Astrocyte of the spinal cord (primary cell): ENCODE measurements around the gene PER1.

Source experiments
- DNase-seq: peaks from one replicate; pipeline ENCODE4 v3.0.0; 2011; ENCODE audit warnings: low read depth, low spot score
- H3K4me3 ChIP-seq: 2 replicates; pipeline ENCODE4 v1.5.1; 2011; ENCODE audit warnings: low read depth, mild to moderate bottlenecking, low read length, moderate library complexity
- CTCF ChIP-seq: IDR thresholded peaks from 2 replicates; pipeline ENCODE4 v1.5.1; 2012; ENCODE audit warnings: low read depth, mild to moderate bottlenecking, low read length, inconsistent platforms
- in situ Hi-C: cut with HindIII; loops from 2 replicates; pipeline ENCODE4 v1.10.0; 2017; ENCODE audit warnings: low sequenced_read_pairs

Gene PER1

DNA sequence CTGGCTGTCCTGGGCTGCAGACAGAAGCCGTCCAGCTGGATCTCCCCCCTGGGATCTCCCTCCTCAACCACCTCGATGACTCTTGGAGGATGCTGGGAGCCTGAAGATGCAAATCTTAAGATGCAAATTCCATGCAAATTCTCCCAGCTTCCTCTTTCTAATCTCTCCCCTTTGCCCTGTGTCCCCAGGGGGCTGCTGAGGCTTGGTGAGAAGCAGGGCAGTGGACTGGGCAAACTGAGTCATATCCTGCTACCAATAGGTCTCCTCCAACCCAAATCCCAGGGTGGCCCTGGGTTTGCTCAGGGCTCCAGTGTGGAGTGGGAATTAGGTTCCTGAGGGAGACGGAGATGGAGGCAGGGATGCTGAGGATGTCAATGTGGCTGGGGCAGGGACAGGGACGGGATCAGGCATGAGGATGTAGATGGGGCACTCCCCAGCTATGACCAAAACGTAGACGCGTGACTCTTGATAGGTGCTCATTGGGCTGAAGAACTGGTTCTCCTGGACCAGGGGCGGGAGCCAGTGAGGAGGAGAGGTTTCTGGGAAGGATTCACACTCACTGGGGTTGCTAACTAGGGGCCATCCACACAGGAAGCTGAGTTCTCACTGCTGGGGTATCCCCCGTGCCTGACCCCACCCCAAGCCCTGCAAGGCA is 61.0 kb downstream of the PER1 start:
- in situ Hi-C loops, result no loop called here
- no peak for DNase-seq

More for the DNA sequence above, 61.0 kb downstream of the PER1 start:
- H3K4me3 ChIP-seq, result no peak overlapping the region
- TF ChIP-seq CTCF, result no peak
